Measurements from ENCODE around the gene SYT17.

Gene SYT17

DNA sequence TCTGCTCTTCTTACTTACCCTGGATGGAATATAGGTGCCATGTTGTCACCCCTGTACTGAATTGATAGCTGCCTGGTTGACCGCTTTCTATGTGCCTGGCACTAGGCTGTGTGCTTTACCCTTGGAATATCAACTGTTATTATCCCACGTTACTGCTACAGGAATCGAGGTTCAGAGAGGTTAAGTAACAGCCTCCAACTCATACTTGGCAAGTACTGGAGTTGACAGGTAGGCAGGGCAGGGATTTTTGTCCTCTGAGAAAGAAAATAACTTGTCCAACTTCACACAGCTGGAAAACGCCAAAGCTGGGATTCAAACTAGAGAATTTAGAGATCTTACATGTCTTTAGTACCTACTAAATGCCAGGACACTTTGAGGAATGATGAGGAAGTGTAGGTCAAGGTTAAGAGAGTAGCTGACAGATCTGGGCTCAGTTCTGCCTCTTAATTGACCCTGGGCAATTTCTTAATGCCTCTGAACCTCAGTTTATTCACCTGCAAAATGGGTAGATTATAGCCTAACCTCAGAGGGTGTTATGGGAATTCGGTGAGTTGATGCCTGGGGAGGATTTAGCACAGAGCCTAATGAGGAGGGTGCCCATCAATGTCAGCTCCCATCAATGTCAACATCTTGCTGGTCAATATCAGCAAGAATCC is 28.5 kb upstream of the SYT17 start:
- DNase-seq = no peak

DNA sequence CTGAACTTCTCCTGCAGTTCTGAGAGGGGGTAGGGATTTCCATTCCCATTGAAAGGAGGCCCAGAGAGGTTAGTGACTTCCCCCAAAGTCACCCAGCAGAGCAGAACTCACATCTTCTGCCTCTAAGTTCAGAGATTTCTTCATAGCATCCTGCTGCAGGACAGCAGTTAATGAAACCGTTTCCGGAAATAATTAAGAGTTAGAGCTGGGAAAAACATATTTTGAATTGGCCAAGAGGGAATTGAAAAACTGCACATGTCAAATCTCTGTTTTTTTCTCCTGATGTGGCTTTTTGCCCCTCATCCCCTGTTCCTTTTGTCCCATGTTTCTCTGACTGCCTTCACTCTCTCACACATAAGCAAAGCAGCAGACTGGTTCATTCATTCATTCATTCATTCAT is 27.6 kb upstream of the SYT17 start:
- no peak for DNase-seq

DNA sequence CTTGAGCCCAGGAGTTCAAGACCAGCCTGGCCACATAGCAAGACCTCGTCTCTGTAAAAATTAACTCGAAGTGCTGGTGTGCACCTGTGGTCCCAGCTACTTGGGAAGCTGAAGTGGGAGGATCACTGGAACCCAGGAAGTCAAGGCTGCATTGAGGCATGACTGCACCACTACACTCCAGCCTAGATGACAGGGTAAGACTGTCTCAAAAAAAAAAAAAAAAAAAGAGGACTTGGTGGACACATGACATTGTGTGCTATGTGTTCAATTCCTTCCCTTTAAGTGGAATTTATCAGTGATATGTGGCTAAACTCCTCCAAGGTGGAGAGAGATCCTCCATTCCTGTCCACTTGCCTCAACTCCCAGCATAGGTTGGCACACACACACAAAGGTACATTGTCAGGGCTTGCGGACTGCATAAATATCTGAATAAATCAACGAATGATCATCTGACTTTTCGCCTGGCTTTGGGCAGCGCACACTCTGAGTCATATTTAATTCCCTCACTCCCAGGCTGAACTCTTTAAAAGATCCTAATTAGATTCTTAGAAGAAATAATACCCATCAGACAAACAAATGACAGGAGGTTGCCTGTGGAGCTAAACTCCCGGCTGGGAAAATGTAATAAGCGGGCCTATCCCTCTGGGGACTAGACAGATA is 25.0 kb upstream of the SYT17 start:
- DNase-seq = no peak

DNA sequence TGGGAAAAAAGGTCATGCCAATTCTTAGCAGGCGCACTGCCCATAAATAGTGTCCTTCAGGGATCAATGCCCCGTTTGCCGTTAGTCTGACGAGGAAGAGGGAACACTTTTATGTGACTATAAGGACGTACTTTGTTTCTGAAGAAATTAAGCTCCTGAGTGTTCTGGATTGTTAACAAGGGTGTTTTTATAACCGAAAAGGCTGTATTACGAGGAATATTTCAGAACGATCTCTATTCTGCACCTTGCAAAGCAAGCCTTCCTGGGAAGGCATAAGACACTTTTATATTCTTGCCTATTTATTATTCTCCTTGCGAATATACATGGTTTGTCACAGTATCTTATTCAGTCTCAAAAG is 24.5 kb upstream of the SYT17 start:
- no peak for DNase-seq

DNA sequence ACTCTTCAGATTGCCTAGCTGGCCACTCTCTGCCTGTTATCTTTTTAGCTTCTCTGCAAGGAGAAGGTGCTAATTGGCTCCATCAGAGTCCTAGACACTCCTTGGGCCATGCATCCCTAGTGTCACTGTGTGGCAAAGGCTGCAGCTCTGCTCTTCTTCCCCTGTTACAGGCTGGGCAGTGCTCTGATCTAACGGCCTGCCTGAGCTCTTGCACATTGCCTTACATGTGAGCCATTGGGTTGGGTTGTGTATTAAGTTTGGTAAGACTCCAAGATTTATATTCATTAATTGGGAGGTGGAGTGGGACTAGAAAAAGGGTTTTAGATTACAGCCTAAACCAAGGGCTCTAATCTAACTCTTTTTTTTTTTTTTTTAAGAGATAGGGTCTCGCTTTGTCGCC is 23.0 kb upstream of the SYT17 start:
- DNase-seq = no peak

DNA sequence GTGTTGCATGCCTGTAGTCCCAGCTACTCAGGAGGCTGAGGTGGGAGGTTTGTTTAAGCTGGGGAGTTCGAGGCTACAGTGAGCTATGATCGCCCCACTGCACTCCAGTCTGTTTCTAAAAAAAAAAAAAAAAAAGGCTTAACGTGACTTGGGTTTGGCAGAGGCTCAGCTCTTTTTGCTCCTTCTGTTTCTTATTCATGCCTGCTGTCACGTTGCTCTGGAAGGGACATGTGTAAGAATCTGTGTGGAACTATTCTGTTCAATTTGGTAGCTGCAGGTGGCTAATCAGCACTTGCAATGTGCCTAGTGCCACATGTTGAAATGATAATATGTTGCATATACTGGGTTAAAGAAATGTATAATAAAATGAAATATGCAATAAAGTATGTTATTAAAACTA is 20.9 kb upstream of the SYT17 start:
- DNase-seq = peak; percentile 79

DNA sequence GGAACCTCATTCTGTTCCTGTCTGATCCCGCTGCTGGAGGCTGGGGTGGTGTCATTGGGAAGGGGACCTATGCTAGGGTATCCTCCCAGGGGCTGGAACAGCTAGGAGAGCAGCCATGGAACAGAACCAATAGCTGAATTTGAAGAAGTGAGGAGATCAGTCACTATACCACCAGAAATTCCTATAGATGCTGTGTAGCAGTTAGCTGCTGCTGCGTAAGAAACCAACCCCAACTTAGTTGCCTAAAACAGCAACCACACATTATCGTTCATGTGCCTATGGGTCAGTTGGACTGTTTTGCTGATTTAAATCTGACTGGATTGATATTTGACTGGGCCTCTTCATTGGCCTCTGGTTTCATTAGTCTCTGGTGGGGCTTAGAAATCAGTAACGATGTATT is 20.4 kb upstream of the SYT17 start:
- DNase-seq = no peak

DNA sequence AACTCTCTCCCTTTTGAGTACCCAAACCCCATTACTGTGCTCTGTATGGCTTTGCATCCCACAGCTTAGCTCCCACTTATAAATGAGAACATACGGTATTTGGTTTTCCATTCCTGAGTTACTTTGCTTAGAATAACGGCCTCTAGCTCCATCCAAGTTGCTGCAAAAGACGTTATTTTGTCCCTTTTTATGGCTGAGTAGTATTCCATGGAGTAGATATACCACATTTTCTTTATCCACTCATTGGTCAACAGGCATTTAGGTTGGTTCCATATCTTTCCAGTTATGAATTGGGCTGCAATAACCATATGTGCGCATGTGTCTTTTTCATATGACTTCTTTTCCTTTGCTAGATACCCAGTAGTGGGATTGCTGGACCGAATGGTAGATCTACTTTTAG is 19.9 kb upstream of the SYT17 start:
- DNase-seq = no peak

DNA sequence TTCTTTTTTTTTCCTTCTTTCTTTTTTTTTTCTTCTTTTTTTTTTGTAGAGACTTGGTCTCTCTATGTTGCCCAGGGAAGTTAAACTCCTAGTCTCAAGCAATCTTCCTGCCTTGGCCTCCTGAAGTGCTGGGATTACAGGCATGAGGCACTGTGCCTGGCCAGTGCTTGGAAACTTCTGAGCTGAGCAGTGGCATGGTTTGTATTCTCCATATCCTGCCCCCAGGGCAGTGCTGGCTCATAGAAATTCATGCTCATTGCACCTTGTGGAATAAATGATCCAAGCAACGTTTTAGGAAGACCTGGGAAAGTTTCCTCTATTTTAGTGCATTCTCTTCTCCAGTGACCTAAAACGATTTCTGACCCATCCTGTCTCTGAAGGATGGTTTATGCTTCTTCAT is 16.7 kb upstream of the SYT17 start:
- no peak for DNase-seq

DNA sequence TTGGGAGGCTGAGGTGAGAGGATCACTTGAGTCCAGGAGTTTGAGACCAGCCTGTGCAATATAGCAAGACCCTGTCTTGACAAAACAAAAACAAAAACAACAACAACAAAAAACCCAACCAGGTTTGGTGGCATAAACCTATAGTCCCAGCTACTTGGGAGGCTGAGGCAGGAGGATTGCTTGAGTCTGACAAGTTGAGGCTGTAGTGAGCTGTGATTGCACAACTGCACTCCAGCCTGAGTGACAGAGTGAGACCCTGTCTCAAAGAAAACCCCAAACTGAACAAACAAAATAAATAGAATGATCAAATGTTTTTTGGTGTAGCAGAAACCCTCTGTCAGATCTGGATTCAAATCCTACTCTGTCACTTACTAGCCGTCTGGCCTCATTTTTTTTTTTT is 16.0 kb upstream of the SYT17 start:
- DNase-seq = no peak

DNA sequence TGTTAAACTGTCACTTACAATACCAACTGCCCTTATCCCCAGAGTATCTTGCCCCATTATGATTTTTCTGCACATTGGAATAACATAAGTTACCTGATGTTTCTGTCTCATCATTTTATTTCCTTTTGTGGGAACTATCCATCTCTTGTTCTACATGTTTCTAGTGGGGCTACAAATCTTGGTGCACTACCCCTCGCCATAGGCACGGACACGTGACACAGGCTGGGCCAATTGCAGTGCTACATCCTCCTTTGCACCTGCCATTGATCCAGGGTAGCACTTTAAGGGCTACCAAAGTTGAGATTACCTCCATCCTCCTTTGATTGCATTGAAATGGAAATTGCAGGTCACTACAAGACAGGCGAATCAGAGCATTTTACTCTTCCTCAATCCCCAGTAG is 14.2 kb upstream of the SYT17 start:
- DNase-seq = peak; percentile 85

DNA sequence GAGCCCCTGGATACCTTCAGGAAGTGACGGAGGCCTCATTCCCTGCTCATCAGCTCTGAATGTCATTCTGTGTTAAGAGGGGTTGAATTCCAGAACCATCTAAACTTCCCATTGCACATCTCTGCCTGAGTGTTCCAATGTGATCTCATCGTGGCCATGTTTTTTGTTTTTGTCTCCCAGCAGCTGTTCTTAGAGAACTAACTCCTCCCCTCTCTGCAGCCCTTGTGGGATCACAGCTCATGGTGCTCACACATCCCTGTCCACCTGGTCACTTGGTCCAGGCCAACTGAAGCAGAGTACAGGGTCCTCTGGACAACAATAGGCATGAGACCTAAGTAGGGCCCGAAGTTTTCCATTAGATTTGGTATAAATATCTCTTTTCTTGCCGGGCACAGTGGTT is 6.0 kb upstream of the SYT17 start:
- no peak for DNase-seq

DNA sequence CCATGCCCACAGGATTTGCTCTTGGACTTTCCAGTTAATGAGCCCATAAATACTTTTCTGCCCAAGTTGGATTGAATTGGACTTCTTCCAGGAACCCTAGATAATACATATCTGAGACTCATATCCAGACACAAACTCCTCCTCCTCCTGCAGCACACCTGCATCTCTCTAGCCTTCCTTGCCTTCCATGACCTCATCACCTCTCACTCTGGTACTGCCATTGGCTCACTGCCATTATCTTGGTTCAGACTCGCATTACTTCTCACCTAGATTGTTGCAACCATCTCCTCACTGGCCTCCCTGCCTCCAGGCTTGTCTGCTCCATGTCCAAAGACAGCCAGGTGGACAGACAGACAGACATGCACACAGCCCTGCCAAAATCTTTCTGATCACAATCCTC is 4.8 kb upstream of the SYT17 start:
- DNase-seq = no peak

DNA sequence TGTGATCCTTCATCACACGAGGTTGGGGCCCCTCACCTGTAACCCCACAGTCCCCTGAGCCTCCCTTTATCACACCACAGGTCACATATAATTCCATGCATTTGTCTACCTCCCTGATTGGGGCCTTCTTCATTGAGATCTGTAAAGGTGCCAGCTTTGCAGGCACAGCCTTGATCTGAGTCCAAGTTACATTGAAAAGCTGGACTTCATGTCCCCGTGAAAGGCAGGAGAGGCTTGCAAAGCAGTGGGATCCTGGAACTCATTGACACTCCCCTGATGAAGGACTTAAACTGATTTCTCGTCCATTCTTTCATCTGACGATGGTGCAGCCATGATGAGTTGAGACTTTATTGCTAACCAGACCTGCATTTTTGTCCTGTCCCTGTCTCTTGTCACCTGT is 3.8 kb upstream of the SYT17 start:
- no peak for DNase-seq

DNA sequence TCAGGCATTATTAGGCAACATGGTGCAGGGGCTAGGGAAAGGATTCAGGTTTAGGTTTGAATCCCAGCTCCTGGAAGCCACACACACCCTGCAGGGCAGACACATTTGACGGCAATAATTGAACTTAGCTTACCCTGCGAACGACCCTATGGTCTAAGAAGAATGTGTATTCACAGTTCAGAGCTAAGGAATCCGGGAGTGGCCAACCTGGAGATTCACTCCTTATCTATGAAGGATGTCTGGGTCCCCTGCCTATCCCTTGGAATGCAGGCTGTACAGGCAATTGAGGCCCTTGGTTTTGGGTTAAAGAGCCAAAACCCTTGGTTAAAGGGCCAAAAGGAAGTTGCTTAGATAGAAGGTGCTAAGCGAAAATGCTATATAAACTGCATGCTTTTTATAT is 2.9 kb upstream of the SYT17 start:
- no peak for DNase-seq

DNA sequence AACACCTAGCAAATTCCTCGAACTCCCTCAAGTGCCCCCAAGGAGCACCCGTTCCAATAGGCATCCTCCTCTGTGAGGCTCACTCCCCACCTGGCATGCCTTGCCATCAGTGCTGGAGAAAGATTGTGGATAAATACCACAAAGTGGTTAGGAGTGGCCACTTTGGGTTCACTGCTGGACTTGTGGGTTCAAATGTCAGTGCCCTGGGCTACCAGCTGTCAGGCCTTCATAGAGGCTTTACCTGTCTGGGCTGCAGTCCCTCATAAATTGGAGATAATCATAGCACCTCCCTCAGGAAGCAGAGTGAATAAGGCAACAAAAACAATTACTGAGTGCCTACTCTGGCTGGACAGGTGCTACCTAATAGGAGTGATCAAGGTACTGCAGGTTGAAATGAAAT is 1.5 kb upstream of the SYT17 start:
- no peak for DNase-seq

DNA sequence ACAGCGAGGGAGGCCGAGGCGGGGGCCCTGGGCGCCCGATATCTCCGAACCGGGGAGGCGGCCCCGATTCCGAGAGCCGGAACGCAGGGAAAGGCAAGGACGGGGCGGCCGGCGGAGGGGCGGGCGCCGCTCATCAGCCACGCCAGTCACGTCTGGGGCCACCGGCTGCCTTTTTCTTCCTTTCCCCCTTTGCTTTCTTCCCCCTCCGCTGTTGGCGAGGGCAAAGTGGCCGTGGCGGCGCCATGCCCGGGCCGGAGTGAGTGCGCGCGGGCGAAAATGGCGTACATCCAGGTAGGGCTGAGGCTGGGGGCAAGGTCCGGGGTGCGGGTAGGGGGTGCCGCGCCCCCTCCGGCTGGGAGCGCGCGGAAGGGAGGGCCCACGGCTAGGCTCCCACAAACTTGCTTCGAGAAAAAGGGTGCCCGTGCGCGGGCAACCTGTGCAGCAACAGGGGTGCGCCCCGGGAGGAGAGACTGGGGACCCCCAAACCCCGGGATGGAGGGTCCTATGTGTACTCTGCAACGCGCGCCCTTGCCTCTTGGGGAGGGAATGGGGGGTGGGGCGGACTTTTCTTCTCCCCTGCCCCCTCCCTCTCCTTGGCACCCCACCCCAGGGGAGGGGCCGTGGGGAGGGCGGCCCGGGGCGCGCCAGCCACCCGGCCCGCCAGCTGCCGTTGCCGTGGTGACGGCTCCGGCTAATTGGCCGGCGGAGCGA is 486 bp downstream of the SYT17 start:
- DNase-seq = peak; percentile 35

DNA sequence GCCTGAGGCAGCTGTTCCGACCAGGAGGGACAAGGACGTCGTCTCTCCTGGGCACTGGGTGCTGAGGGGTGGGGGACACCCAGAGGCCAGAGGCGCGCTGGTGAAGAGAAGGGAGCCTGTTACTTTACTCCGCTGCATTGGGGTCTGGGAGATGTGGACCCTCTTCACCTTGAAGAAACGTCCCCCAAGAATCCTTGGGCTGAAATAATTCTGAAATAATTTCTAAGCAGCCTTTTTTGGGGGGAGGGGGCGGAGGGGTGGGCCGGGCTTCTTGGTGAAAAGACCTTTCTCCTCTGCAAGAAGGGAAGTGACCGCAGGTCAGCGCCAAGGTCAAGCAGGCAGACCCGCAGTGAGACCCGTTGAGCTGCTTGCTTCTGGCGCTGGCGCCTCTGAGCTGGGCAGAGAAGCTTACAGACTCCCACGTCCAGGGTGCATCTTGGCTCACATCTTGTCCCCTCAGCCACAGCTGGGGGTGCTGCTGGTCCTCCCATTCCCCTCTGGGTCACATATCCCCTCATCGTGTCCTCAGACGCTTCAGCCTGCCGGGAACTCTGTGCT is 1.1 kb downstream of the SYT17 start:
- DNase-seq = no peak

DNA sequence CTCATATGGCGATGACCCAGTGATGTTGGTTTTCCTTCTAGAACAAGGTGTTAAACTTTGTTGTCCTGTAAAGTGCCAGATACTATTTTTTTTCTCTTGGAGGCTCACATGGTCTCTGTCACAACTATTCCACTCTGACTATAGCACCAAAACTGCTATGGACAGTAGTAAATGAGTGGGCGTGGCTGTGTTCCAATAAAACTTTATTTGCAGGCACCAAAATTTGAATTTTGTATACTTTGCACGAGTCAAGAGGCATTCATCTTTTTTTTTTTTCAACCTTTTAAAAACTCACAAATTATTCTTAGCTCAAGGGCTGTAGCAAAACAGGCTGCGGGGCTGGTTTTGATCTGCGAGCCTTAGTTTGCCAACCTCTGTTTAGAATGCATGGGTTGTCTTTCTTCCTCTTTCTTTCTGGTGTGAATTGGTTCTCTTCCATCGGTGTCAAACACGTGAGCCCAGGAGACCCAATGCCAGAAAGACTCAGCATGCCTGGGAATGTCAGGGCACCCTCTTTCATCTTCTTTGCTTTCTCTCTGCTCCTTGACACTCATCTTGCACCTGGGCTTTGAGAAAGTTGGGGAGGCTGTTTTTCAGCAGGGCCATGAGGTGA is 2.1 kb downstream of the SYT17 start:
- DNase-seq = no peak

DNA sequence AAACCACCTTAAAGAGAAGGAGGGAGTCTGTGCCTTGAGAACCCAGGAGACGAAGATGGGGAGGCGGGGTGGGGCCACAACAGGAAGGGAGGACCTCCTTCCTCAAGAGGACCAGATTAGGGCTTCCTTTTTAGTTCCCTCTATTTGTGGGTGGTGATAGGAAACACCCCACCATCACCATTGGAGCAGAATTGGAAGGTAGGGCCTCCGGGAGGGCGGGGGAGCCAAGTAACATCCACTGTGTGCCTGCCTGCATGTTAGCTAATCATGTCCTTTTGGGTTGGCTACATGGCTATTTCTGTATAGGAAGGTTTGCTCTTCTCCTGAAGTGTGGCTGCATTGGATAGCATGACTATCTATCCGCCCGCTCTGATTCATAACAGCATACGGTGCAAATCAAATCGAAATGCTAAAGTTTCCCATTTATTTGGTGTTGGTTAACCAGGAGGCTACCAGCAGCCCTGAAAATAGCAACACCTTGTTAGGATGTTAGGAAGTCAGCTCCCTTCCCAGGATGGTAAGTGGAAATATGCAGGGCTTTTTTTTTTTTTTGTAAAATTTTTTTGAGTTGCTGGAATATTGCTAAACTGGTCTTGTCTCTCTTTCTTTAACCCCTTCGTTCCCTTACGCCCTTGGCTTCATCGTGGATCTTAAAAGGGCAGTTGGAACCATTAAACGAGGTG is 4.2 kb downstream of the SYT17 start:
- no peak for DNase-seq

DNA sequence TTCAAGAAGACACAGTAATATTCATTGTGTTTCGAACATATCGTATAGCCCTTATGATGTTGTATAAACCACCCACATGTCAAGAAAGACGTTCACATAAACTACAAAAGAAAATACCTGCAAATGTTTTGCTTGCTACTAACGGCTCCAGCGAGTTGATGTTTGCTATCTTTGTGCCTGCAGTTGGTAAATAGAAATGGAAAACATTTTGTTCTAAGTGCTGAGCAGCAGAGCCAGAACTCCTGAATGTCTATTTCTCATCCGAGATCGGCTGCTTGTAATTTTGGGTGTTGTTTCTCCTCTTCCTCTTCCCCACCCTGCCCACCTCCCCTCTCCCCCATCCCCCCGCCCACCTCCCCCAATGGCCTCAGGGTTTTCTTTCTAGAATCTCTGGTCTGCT is 5.0 kb downstream of the SYT17 start:
- no peak for DNase-seq

DNA sequence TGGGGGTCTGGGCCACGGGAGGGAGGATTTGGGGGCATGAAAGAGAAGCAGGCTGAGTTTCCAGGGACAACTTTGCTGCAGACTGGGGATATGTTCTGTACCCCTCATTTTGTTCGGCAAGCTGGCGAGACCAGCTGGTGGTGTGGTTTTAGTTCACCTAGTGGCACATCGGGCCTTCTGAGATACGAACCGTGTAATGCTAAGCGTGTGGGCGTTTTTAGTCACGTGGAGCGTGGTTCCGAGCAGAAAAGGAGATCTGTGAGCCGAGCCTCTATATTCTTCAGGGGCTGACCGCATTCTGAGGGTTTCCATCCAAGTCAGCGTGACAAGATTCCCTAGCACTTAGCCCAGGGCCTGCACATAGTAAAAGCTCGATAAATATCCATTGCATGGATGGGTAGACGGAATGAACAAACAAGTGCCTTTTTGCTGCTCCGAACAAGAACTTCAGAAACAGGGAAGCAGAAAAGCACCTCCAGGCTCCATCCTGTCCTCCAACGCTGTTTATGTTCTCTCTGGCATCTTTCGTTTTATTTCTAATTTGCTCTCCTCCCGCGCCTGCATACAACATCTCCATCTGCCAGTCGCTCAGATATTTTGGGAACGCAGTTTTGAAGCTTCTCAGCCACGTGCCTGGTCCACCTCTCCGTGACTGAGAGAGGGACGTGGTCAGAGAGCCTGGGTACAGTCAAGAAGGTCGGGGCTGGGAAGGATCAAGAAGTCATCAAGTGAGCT is 5.8 kb downstream of the SYT17 start:
- no peak for DNase-seq

DNA sequence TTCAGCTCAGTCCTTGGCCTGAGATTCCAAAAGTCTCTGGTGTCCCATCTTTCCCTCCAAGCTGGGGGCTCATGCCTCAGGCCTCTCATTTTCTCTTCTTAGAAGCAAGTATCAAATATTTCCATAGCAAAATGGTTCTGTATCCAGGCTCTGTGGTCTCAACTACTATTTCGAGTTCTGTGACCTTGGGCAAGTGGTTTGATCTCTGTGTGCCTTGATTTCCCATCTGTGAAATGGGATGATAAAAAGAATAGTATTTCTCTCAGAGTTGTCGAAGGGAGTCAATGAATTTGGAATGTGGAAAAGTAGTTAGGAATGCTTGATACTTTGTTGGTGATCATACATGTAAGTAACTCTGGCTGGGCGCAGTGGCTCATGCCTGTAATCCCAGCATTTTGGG is 6.4 kb downstream of the SYT17 start:
- DNase-seq = no peak
